GM12892 (cell line): ENCODE measurements around the gene RRP1B.

Source experiments
- POLR2A ChIP-seq: IDR thresholded peaks from 2 replicates; pipeline ENCODE4 v1.6.1; 2011; ENCODE audit warnings: low read depth, low read length, control low read depth
- TAF1 ChIP-seq: IDR thresholded peaks from 2 replicates; pipeline ENCODE4 v1.6.1; 2011; ENCODE audit warnings: low read depth, mild to moderate bottlenecking, control low read depth, low read length, borderline replicate concordance

- no peak for TF ChIP-seq POLR2A
- no peak for TF ChIP-seq TAF1
Observed at GRCh38 chr21:43702785-43703034, 43.4 kb downstream of the RRP1B start.
